Caco-2 (cell line): ENCODE data around the gene ZFYVE19. TPM values are rescaled to one million over a fixed set of nuclear protein-coding genes. Genes with fewer than 3 reads are reported as not detected.
A peak's percentile ranks its signal among the peaks of the same experiment; 100 is the strongest.

ENCODE experiments used
- BruUV-seq: library from RNA; stranded (reverse); fragments of 400-500 nt; replicated peaks from 2 replicates; lab custom pipeline; 2021; lab: Mats Ljungman, UMichigan
- CTCF ChIA-PET: fragments of 300-600 bp; sonication (Branson Sonifier 250); formaldehyde crosslinking; loops from one replicate; lab custom pipeline; 2022; ENCODE audit warnings: antibody characterized with exemption; lab: Charles Lee
- POLR2A ChIA-PET: fragments of 300-600 bp; sonication (Branson Sonifier 250); formaldehyde crosslinking; loops from one replicate; lab custom pipeline; 2022; ENCODE audit warnings: antibody characterized with exemption; lab: Charles Lee
- DNase-seq, 2 experiments: peaks; one replicate each; pipeline versions ENCODE4 v3.0.0 to v3.0.0-alpha.2; 2020 to 2022
- H3K27me3 ChIP-seq: replicated peaks from 2 replicates; pipeline ENCODE4 v1.6.0; 2011; ENCODE audit warnings: low read length; ENCODE audit not compliant: control insufficient read depth, insufficient read depth
- H3K36me3 ChIP-seq: 2 replicates; pipeline ENCODE4 v1.5.1; 2011; ENCODE audit warnings: low read length; ENCODE audit not compliant: control insufficient read depth, insufficient read depth
- H3K4me1 ChIP-seq: fragments of 250-450 bp; sonication (Bioruptor Pico); 2 replicates; pipeline ENCODE4 v1.5.1; 2020; ENCODE audit warnings: mild to moderate bottlenecking
- H3K4me3 ChIP-seq: 2 replicates; pipeline ENCODE4 v1.5.1; 2011; ENCODE audit warnings: low read depth, mild to moderate bottlenecking, control low read depth, low read length
- H3K9me3 ChIP-seq: fragments of 250-450 bp; sonication (Bioruptor Pico); 2 replicates; pipeline ENCODE4 v1.5.1; 2020; ENCODE audit warnings: mild to moderate bottlenecking, moderate library complexity
- H3K27ac Mint-ChIP-seq: one replicate; pipeline ENCODE4 v1.8.0; 2022; ENCODE audit warnings: mixed read lengths; ENCODE audit not compliant: unreplicated experiment
- H3K27me3 Mint-ChIP-seq: one replicate; pipeline ENCODE4 v1.8.0; 2022; ENCODE audit warnings: mixed read lengths; ENCODE audit not compliant: insufficient read depth, unreplicated experiment
- H3K36me3 Mint-ChIP-seq: one replicate; pipeline ENCODE4 v1.8.0; 2022; ENCODE audit warnings: mild to moderate bottlenecking, mixed read lengths; ENCODE audit not compliant: insufficient read depth, unreplicated experiment
- H3K4me1 Mint-ChIP-seq: one replicate; pipeline ENCODE4 v1.8.0; 2022; ENCODE audit warnings: low read depth, mixed read lengths; ENCODE audit not compliant: unreplicated experiment
- H3K4me3 Mint-ChIP-seq: one replicate; pipeline ENCODE4 v1.8.0; 2022; ENCODE audit warnings: mild to moderate bottlenecking, moderate library complexity, mixed read lengths; ENCODE audit not compliant: unreplicated experiment
- H3K9me3 Mint-ChIP-seq: one replicate; pipeline ENCODE4 v1.8.0; 2022; ENCODE audit warnings: mixed read lengths; ENCODE audit not compliant: unreplicated experiment
- intact Hi-C: fragments of 100-400 bp; cut with micrococcal nuclease; formaldehyde crosslinking; loops from one replicate; pipeline ENCODE4 v1.10.0; 2022; ENCODE audit not compliant: unreplicated experiment
- total RNA-seq: library from RNA; stranded (reverse); gene quantifications from 2 replicates; pipeline ENCODE4 v1.2.3, GENCODE V29; 2022
- TF ChIP-seq, protein P1 (sequence below), 2 experiments: fragments of 200-600 bp in 1 of 2; IDR thresholded peaks; 1 replicate in 1 of 2; 2 replicates in 1 of 2; pipeline versions ENCODE4 v1.5.1 to v1.8.0; 2011 to 2022; ENCODE audit warnings: antibody characterized with exemption in 1 of 2, control low read depth in 1 of 2, inconsistent platforms in 1 of 2, low read depth in 1 of 2, low read length in 1 of 2, mild to moderate bottlenecking in 1 of 2, moderate library complexity in 1 of 2; ENCODE audit not compliant: insufficient read depth in 1 of 2, severe bottlenecking in 1 of 2, unreplicated experiment in 1 of 2

ZFYVE19 gene
- total RNA-seq, 1 experiment from 2014 or later: 26.7 TPM

DNA sequence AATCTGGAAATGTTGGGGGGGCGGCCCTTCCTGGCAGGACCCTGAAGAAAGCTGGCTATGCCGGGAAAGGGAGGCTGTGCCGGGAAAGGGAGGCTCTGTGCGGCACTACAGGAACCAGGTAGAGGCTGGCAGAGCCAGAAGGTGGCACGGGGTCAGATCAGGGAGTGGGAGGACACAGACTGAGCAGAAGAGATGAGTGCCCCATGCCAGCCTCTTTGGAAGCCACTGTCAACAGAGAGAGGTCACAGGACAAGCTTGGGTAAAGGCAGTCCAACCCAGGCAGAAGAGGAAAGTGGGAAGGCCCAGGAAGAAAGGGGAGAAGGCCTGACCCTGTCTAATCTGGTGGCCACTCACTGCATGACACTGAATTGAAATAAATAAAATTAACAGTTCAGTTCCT is 35.6 kb upstream of the ZFYVE19 start:
- peaks cover 37% of the 10 kb centered on the region for H3K36me3 Mint-ChIP-seq
- CTCF ChIA-PET: interaction anchor here (1.4 kb wide), 1 partner anchor 14 kb away, joined by 3 read pairs; no protein-coding TSS in a partner anchor
- no peaks in the 10 kb centered on the region for H3K27me3 ChIP-seq
- peak overlapping the region; percentile 59 for H3K27ac Mint-ChIP-seq
- no peaks in the 10 kb centered on the region for H3K9me3 ChIP-seq
- POLR2A ChIA-PET: no interaction called here
- H3K9me3 Mint-ChIP-seq: no peaks in the 10 kb centered on the region
- no peaks in the 10 kb centered on the region for H3K4me1 Mint-ChIP-seq
- H3K4me1 ChIP-seq: no peaks in the 10 kb centered on the region
- H3K4me3 Mint-ChIP-seq: no peak overlapping the region
- H3K4me3 ChIP-seq: no peak overlapping the region
- TF ChIP-seq, protein P1, sequence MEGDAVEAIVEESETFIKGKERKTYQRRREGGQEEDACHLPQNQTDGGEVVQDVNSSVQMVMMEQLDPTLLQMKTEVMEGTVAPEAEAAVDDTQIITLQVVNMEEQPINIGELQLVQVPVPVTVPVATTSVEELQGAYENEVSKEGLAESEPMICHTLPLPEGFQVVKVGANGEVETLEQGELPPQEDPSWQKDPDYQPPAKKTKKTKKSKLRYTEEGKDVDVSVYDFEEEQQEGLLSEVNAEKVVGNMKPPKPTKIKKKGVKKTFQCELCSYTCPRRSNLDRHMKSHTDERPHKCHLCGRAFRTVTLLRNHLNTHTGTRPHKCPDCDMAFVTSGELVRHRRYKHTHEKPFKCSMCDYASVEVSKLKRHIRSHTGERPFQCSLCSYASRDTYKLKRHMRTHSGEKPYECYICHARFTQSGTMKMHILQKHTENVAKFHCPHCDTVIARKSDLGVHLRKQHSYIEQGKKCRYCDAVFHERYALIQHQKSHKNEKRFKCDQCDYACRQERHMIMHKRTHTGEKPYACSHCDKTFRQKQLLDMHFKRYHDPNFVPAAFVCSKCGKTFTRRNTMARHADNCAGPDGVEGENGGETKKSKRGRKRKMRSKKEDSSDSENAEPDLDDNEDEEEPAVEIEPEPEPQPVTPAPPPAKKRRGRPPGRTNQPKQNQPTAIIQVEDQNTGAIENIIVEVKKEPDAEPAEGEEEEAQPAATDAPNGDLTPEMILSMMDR (IDR thresholded peaks at IDR 0.05; ENCODE audit: insufficient read depth in 1 of 2, low read depth in 1 of 2, low read length in 1 of 2, severe bottlenecking in 1 of 2, unreplicated experiment in 1 of 2): no peak
- intact Hi-C loops: no loop called here
- DNase-seq: no peak
- H3K36me3 ChIP-seq: peaks cover 1% of the 10 kb centered on the region; the same call in 1 of the 2 replicates
- no peaks in the 10 kb centered on the region for H3K27me3 Mint-ChIP-seq
- no TSS peak for BruUV-seq

DNA sequence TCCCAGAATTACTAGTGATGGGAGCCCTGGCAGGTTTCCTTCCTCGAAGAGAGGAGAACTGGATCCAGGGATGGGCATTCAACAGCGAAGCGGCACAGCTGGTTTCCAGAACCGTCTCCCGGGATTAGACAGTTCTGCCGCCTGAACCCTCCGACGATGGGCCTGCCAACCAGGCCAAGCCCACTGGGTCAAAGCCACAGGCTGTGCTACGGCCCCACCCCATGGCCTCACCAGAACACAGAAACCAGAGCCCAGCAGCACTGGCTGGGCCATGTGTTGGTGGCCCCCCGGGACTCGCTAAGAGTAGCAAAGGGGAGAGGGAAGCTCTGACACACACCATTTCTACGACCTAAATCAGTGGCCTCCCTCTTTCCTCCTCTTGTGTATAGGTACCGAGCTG is 34.9 kb upstream of the ZFYVE19 start:
- peaks cover 1% of the 10 kb centered on the region; the same call in 1 of the 2 replicates for H3K36me3 ChIP-seq
- DNase-seq: no peak
- Mint-ChIP-seq H3K27me3 (no peaks in the 10 kb centered on the region), H3K36me3 (peaks cover 45% of the 10 kb centered on the region), H3K27ac (no peak overlapping the region), H3K4me3 (no peak overlapping the region), H3K4me1 (no peaks in the 10 kb centered on the region), H3K9me3 (no peaks in the 10 kb centered on the region)
- intact Hi-C loops: no loop called here
- BruUV-seq: no TSS peak
- CTCF ChIA-PET: no interaction called here
- no peak overlapping the region for H3K4me3 ChIP-seq
- POLR2A ChIA-PET: no interaction called here
- H3K4me1 ChIP-seq: no peaks in the 10 kb centered on the region
- TF ChIP-seq, protein P1 (IDR thresholded peaks at IDR 0.05; ENCODE audit: insufficient read depth in 1 of 2, low read depth in 1 of 2, low read length in 1 of 2, severe bottlenecking in 1 of 2, unreplicated experiment in 1 of 2): no peak
- no peaks in the 10 kb centered on the region for H3K9me3 ChIP-seq
- no peaks in the 10 kb centered on the region for H3K27me3 ChIP-seq

DNA sequence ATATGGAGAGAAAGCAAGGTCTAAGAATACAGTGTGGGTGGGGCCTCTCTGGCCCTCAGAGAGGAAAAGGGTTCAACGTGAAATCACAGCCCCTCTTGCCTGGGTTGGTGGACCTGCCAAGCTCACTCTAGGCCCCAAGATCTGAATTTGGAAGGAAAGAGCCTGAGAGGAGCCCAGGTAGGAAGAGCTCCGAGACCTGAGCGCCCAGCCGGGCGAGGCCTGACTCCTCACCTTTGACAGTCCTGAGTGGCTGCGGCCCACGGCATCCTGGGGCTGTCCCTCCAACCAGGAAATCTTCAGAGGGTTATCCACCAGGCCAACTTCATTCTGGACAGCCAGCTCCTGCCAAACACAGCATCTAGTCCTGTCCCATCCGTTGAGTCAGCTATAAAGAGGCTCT is 33.4 kb upstream of the ZFYVE19 start:
- H3K9me3 ChIP-seq: no peaks in the 10 kb centered on the region
- peaks cover 1% of the 10 kb centered on the region; the same call in 1 of the 2 replicates for H3K36me3 ChIP-seq
- BruUV-seq: no TSS peak
- Mint-ChIP-seq H3K36me3 (peaks cover 39% of the 10 kb centered on the region), H3K9me3 (no peaks in the 10 kb centered on the region), H3K27ac (no peak overlapping the region), H3K4me1 (no peaks in the 10 kb centered on the region), H3K27me3 (no peaks in the 10 kb centered on the region), H3K4me3 (no peak overlapping the region)
- H3K4me1 ChIP-seq: no peaks in the 10 kb centered on the region
- H3K27me3 ChIP-seq: no peaks in the 10 kb centered on the region
- TF ChIP-seq, protein P1 (IDR thresholded peaks at IDR 0.05; ENCODE audit: insufficient read depth in 1 of 2, low read depth in 1 of 2, low read length in 1 of 2, severe bottlenecking in 1 of 2, unreplicated experiment in 1 of 2): no peak
- no peak overlapping the region for H3K4me3 ChIP-seq
- intact Hi-C loops: no loop called here
- DNase-seq: no peak
- CTCF ChIA-PET: interaction anchor here (1.9 kb wide), 1 partner anchor 9 kb away, joined by 5 read pairs; no protein-coding TSS in a partner anchor
- POLR2A ChIA-PET: no interaction called here
